Middle frontal gyrus (tissue), 1 donor: ENCODE measurements around the gene TIMM9.
"Not testable (repeated sequence)": the region's sequence is repeated elsewhere in the genome, so short reads cannot be mapped to it uniquely, and the experiment has no call there.

Experiments used
- DNase-seq: peaks from one replicate; pipeline ENCODE4 v3.0.0-alpha.2; 2015; ENCODE audit warnings: low spot score; ENCODE audit errors: extremely low spot score

TIMM9 gene

GRCh38 chr14:58398895-58399294 is 28.4 kb downstream of the TIMM9 start:
- DNase-seq, result no peak

DNA sequence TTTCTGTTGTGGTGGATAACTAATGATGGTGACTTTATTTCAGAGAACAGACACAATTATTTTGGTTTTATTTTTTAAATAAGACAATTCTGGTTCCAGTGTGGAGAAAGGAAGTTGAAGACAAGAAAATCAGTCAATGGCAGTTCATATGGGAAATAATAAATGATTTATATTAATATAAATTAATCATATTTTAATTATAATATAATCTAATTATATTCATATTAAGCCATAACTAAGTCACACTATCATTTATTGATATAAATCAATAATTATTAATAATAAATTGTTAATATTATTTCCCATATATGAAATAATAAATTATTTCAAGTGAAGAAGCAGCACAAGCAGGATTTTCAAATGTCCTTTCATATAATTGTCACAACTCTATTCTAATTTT is 28.8 kb downstream of the TIMM9 start:
- DNase-seq, result no peak

- DNase-seq, result no peak
Measured at GRCh38 chr14:58397156-58397555, 30.2 kb downstream of the TIMM9 start.

DNA sequence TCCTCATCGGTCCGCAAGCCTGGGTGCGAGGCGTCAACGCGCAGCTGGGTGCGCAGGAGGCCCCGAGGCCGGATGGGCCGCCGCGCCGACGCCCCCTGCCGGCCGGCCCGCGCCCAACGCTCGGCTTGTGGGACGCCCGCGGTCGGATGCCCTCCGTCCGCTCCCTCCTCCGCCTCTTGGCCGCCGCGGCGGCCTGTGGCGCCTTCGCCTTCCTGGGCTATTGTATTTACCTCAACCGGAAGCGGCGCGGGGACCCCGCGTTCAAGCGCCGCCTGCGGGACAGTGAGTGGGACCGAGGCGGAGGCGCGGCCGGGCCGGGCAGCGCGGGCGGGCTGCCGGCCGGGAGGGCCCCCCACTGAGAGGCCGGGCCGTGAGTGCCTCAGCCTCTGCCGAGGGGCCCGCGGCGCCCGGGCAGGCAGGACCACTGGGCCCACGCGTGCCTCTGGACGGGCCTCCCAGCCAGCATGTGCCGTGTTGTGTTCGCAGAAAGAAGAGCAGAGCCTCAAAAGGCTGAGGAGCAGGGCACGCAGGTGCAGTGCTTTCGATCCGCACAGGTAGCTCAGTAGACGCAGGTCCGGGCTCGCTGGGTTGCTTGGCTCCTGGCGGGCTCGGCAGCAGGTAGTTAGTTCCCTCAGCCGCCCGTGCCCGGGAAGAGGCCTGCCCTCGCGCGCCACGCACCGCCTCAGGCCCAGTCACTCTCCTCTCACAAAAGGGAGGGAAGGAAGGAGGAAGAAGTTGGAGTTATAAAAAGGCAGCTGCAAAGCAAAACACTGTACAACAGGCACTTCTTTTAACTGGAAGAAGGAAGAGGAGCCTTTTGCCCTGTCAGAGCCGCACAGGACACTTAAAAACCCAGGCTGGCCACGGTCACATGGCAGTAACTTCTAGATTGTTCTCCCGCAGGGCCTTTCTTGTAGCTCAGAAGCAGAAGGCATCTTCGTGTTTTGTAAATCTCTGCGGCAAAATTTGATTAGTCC is 31.2 kb downstream of the TIMM9 start, which contains the start of gene TOMM20L:
TOMM20L (plus strand) TSS at position 119 of the 977 bp plus-strand sequence; CDS start at position 147, 28 bp downstream.
- DNase-seq, result peak; percentile 21

DNA sequence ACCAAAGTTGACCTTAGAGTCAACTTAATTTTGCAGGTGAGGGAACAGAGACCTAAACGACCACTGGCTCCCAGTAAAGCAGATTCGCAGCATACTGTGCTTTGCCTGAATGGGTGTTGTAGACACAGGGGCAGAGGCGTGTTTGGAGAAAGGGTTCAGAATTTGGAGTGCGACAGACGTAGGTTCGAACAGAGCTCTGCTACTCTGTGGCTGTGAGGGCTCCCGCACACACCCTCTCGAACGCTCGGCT is 31.8 kb downstream of the TIMM9 start:
- DNase-seq, result no peak

DNA sequence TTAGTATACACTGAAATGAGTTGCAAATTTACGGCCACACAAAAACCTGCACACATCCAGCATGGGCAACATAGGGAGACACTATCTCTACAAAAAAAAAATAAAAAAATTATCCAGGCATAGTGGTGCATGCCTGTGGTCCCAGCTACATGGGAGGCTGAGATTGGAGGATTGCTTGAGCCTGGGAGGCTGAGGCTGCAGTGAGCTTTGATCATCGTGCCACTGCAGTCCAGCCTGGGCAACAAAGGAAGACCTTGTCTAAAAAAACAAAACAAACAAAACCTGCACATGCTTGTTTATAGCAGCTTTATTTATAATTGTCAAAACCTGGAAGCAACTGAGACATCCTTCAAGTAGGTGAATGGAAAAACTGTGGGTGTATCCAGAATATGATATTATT is 36.5 kb downstream of the TIMM9 start:
- no peak for DNase-seq

- DNase-seq, result no peak
Measured at GRCh38 chr14:58376791-58377190, 50.5 kb downstream of the TIMM9 start.

DNA sequence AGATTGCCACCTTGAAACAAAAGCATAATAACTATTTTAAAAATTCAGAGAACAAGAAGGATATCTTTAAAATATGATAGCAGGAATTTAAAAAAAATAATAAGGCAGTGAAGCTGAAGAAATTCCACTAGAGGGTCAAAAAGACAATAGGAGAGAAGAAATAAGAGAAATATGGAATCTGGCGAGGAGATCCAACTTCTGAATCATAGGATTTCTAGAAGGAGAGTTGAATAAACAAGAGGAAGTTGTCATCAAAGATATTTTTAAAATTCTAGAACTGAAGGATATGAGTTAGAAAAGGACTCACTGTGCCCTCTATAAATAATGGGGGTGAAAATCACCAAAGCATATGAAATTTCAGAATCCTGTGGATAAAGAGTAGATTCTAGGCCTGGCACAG is 58.4 kb downstream of the TIMM9 start:
- DNase-seq, result no peak

GRCh38 chr14:58367296-58367695 is 60.0 kb downstream of the TIMM9 start:
- no peak for DNase-seq

DNA sequence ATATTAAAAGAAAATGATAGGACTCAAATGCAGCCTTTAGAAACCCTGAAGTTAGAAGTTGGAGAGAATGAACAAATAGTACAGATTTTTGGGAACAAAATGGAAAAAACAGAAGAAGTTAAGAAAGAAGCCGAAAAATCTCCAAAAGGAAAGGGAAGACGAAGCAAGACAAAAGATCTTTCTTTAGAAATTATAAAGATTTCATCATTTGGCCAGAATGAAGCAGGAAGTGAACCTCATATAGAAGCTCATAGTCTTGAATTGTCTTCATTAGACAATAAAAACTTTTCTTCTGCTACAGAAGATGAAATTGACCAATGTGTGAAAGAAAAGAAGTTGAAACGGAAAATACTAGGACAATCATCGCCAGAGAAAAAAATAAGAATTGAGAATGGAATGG is 63.0 kb downstream of the TIMM9 start:
- no peak for DNase-seq

DNA sequence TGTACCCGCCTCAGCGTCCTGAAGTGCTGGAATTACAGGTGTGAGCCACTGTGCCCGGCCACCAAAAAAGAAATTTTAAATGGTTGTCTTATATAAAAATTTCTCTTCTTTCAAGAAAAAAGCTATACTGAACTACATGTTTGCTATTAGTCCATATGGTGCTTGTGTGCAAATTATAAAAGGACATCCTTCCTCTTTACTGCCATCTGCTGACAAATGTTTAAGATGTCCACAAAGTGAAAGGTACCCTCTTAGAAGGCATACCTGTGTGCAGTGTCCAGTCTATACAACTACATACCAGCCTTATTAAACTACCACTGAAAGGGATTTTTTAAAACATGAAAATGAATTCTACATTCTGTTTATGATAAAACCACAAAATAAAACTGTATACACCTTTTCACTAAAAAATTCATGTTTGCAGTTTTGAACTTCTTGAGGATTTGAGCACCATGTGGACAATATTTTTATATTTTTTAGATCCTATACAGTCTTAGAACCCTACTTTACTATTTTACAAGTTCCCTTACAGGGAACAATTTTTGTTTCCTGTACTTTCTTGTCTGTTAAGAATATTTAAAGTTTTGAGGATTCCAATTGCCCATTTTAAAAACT is 64.4 kb downstream of the TIMM9 start:
- no peak for DNase-seq

DNA sequence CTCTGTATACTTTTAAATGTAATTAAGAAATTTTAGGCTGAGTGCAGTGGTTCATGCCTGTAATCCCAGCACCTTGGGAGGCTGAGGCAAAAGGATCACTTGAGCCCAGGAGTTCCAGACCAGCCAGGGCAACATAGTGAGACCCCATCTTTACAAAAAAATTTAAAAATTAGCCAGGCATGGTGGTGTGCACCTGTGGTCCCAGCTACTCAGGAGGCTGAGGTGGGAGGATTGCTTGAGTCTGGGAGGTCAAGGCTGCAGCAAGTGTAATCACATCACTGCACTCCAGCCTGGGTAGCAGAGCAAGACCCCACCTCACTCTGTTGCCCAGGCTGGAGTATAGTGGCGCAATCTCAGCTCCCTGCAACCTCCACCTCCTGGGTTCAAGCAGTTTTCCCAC is 65.1 kb downstream of the TIMM9 start:
- DNase-seq, result not testable (repeated sequence)
